HG03060 (cell line): ENCODE results near the gene WRAP73.
"Not testable (repeated sequence)": the region's sequence is repeated elsewhere in the genome, so short reads cannot be mapped to it uniquely, and the experiment has no call there.

ENCODE experiments used
- ATAC-seq: cut with Tn5 transposase; IDR thresholded peaks from one replicate; pipeline ENCODE4 v1.9.1; 2021; ENCODE audit warnings: low read depth, moderate number of reproducible peaks; ENCODE audit not compliant: unreplicated experiment

Gene WRAP73

GRCh38 chr1:3584915-3585314, 65.0 kb downstream of the WRAP73 start:
- no peak for ATAC-seq

GRCh38 chr1:3583751-3584150, 66.2 kb downstream of the WRAP73 start:
- ATAC-seq: not testable (repeated sequence)

- no peak for ATAC-seq
Observed at GRCh38 chr1:3581296-3582036, 68.4 kb downstream of the WRAP73 start.
